PC-9 (cell line): ENCODE measurements around the gene SYAP1.

ENCODE experiments used
- EZH2 ChIP-seq: fragments of 200-600 bp; sonication (generic); IDR thresholded peaks from 2 replicates; pipeline ENCODE4 v1.8.0; 2017; ENCODE audit warnings: antibody characterized with exemption, low read depth
- TF ChIP-seq, protein P1 (sequence below): fragments of 200-600 bp; sonication (generic); conservative IDR thresholded peaks from 2 replicates; pipeline ENCODE4 v1.6.1; 2017; ENCODE audit warnings: mixed run types, antibody characterized with exemption, mild to moderate bottlenecking, moderate library complexity

DNA sequence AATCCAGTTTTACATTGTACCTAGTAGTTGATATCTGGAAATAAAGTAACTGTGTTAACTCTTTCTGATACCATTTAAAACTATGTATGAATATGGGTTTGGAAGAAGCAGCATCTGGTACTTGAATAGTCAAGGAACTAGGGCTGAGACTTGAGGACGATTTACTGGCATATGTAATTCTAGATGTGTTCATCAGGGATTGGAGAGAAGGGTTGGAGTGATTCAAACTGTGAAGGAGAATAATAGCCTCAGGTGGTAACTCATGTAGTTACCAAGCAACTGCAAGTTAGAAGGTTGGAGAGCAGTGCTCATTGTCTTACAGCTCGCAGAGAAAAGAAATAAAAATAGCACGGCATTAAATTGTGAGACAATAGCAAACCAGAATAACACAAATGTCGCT lies 37.3 kb downstream of the SYAP1 start:
- TF ChIP-seq, protein P1, sequence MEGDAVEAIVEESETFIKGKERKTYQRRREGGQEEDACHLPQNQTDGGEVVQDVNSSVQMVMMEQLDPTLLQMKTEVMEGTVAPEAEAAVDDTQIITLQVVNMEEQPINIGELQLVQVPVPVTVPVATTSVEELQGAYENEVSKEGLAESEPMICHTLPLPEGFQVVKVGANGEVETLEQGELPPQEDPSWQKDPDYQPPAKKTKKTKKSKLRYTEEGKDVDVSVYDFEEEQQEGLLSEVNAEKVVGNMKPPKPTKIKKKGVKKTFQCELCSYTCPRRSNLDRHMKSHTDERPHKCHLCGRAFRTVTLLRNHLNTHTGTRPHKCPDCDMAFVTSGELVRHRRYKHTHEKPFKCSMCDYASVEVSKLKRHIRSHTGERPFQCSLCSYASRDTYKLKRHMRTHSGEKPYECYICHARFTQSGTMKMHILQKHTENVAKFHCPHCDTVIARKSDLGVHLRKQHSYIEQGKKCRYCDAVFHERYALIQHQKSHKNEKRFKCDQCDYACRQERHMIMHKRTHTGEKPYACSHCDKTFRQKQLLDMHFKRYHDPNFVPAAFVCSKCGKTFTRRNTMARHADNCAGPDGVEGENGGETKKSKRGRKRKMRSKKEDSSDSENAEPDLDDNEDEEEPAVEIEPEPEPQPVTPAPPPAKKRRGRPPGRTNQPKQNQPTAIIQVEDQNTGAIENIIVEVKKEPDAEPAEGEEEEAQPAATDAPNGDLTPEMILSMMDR = no peak
- no peak for TF ChIP-seq EZH2
